ENCODE data around the gene NKAIN2. TPM values are rescaled to one million over a fixed set of nuclear protein-coding genes. Genes with fewer than 3 reads are reported as not detected.

Gene NKAIN2
- polyA plus RNA-seq, 1 donor (not counting 4 experiments of a cell fraction or from before 2014, with no cell fraction given) = 0.13 TPM

DNA sequence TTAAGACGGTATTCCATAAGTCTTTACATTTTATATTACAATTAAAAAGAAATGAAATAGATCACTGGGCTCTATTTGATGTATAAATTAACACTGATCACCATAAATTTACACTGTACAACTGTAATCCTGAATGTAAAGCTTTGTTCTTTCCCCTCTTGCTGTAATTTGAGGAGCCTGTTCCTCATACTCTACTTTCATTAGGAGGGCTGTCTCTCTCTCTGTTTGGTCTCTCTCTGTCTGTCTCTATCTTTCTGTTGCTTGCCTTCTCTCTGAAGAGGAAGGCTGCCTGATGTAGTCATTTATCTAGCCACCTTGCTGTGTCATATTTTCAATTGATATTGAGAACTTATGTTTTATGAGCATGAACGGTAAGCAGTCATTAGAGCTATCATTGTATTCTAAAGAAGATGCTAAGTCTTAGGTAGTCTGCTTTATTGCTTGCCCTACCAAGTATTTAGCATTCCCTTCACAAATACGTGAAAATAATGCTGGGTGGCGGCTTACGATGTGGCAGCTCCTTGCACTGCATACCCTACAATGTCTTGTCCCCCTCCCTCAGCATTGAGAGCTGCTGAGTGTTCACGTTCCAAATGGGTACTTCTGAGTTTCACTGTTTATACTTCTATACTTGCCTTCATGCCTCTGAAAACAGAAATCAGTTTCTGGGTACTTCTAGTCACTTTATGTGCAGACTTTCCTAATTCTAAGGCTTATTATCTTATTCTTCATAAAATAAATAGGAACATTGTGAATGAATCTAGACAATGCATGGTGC lies 205.5 kb downstream of the NKAIN2 start:
- Histone ChIP-seq H2AFZ (ENCODE audit: control insufficient read depth, low read length) (no peak overlapping the region), H3K79me2 (ENCODE audit: control insufficient read depth, insufficient read depth, low read length) (no peaks in the 10 kb centered on the region), H3K27ac (ENCODE audit: control insufficient read depth, insufficient read depth, low read length) (no peak overlapping the region), H3K9ac (ENCODE audit: control insufficient read depth, extremely low read depth, insufficient read depth, low read length) (no peak overlapping the region), H3K4me3 (ENCODE audit: control insufficient read depth in 2 of 3, extremely low read depth in 1 of 3, insufficient read depth in 2 of 3, low read depth in 1 of 3, low read length in 3 of 3) (no peak overlapping the region), H3K27me3 (ENCODE audit: control insufficient read depth, extremely low read depth, insufficient read depth, low read length) (no peaks in the 10 kb centered on the region), H3K36me3 (ENCODE audit: control insufficient read depth in 2 of 2, extremely low read depth in 1 of 2, insufficient read depth in 2 of 2, low read length in 2 of 2) (no peaks in the 10 kb centered on the region), H3K9me3 (ENCODE audit: control insufficient read depth, low read depth, low read length) (no peaks in the 10 kb centered on the region), H4K20me1 (ENCODE audit: control insufficient read depth, extremely low read depth, insufficient read depth, low read length) (no peaks in the 10 kb centered on the region), H3K4me1 (ENCODE audit: control insufficient read depth, extremely low read depth, insufficient read depth, low read length) (no peaks in the 10 kb centered on the region), H3K9me1 (ENCODE audit: control insufficient read depth, extremely low read depth, insufficient read depth, low read length) (no peaks in the 10 kb centered on the region), H3K4me2 (ENCODE audit: control insufficient read depth, extremely low read depth, insufficient read depth, low read depth, low read length) (no peak overlapping the region)
- no peak for DNase-seq (ENCODE audit: low read depth, low spot score)
- no peak for TF ChIP-seq EZH2 (IDR thresholded peaks at IDR 0.05; ENCODE audit: low read length)
- TF ChIP-seq, protein P1, sequence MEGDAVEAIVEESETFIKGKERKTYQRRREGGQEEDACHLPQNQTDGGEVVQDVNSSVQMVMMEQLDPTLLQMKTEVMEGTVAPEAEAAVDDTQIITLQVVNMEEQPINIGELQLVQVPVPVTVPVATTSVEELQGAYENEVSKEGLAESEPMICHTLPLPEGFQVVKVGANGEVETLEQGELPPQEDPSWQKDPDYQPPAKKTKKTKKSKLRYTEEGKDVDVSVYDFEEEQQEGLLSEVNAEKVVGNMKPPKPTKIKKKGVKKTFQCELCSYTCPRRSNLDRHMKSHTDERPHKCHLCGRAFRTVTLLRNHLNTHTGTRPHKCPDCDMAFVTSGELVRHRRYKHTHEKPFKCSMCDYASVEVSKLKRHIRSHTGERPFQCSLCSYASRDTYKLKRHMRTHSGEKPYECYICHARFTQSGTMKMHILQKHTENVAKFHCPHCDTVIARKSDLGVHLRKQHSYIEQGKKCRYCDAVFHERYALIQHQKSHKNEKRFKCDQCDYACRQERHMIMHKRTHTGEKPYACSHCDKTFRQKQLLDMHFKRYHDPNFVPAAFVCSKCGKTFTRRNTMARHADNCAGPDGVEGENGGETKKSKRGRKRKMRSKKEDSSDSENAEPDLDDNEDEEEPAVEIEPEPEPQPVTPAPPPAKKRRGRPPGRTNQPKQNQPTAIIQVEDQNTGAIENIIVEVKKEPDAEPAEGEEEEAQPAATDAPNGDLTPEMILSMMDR (optimal IDR thresholded peaks at IDR 0.05 in 1 of 3, IDR thresholded peaks at IDR 0.05 in 1 of 3, conservative IDR thresholded peaks at IDR 0.05 in 1 of 3; ENCODE audit: extremely low read depth in 1 of 3, insufficient read depth in 2 of 3, low read length in 3 of 3) = no peak
- dilution Hi-C loops (cut with MboI; ENCODE audit: extremely low pct_ligation_motif_present, low sequenced_read_pairs) = no loop called here
- no peak for FAIRE-seq

DNA sequence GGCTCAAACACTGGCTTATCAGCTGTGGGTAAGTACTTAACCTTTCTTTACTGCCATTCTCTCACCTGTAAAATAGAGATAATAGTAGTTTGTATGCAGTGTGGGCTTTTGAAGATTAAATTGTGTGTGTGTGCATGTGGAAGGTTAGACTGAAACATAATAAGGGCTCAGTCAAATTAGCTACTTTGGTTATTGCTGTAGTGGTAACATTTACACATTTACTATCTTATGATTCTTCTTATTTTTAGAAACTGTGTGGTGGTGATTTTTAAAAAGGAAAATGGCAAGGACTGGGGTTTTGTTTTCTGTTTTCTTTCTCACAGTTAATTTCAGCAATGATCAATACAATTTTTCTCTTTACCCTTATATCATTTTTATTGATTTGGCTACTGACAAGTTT lies 206.9 kb downstream of the NKAIN2 start:
- no peak for FAIRE-seq
- DNase-seq (ENCODE audit: low read depth, low spot score) = no peak

More for the DNA sequence above, 206.9 kb downstream of the NKAIN2 start:
- H4K20me1 ChIP-seq (ENCODE audit: control insufficient read depth, extremely low read depth, insufficient read depth, low read length) = no peaks in the 10 kb centered on the region
- no peaks in the 10 kb centered on the region for H3K9me1 ChIP-seq (ENCODE audit: control insufficient read depth, extremely low read depth, insufficient read depth, low read length)
- no peak overlapping the region for H3K4me3 ChIP-seq (ENCODE audit: control insufficient read depth in 2 of 3, extremely low read depth in 1 of 3, insufficient read depth in 2 of 3, low read depth in 1 of 3, low read length in 3 of 3)
- no peak overlapping the region for H3K9ac ChIP-seq (ENCODE audit: control insufficient read depth, extremely low read depth, insufficient read depth, low read length)
- H3K36me3 ChIP-seq (ENCODE audit: control insufficient read depth in 2 of 2, extremely low read depth in 1 of 2, insufficient read depth in 2 of 2, low read length in 2 of 2) = no peaks in the 10 kb centered on the region
- H3K4me1 ChIP-seq (ENCODE audit: control insufficient read depth, extremely low read depth, insufficient read depth, low read length) = no peaks in the 10 kb centered on the region
- H3K9me3 ChIP-seq (ENCODE audit: control insufficient read depth, low read depth, low read length) = no peaks in the 10 kb centered on the region
- H3K27me3 ChIP-seq (ENCODE audit: control insufficient read depth, extremely low read depth, insufficient read depth, low read length) = no peaks in the 10 kb centered on the region
- no peak overlapping the region for H3K27ac ChIP-seq (ENCODE audit: control insufficient read depth, insufficient read depth, low read length)
- no peak for TF ChIP-seq EZH2 (IDR thresholded peaks at IDR 0.05; ENCODE audit: low read length)
- TF ChIP-seq, protein P1 (optimal IDR thresholded peaks at IDR 0.05 in 1 of 3, IDR thresholded peaks at IDR 0.05 in 1 of 3, conservative IDR thresholded peaks at IDR 0.05 in 1 of 3; ENCODE audit: extremely low read depth in 1 of 3, insufficient read depth in 2 of 3, low read length in 3 of 3) = no peak
- no peak overlapping the region for H3K4me2 ChIP-seq (ENCODE audit: control insufficient read depth, extremely low read depth, insufficient read depth, low read depth, low read length)
- H3K79me2 ChIP-seq (ENCODE audit: control insufficient read depth, insufficient read depth, low read length) = no peaks in the 10 kb centered on the region
- no peak overlapping the region for H2AFZ ChIP-seq (ENCODE audit: control insufficient read depth, low read length)
- dilution Hi-C loops (cut with MboI; ENCODE audit: extremely low pct_ligation_motif_present, low sequenced_read_pairs) = no loop called here
